Activated naive CD8-positive, alpha-beta T cell (primary cell): ENCODE data around the gene CRACR2B.

Experiments
- H3K27ac Mint-ChIP-seq: one replicate; pipeline ENCODE4 v1.8.0; 2021; ENCODE audit warnings: mixed read lengths
- H3K27me3 Mint-ChIP-seq: one replicate; pipeline ENCODE4 v1.8.0; 2021; ENCODE audit warnings: mixed read lengths
- H3K36me3 Mint-ChIP-seq: one replicate; pipeline ENCODE4 v1.8.0; 2021; ENCODE audit warnings: mixed read lengths
- H3K4me1 Mint-ChIP-seq: one replicate; pipeline ENCODE4 v1.8.0; 2021; ENCODE audit warnings: low read depth, mixed read lengths
- H3K4me3 Mint-ChIP-seq: one replicate; pipeline ENCODE4 v1.8.0; 2021; ENCODE audit warnings: mild to moderate bottlenecking, mixed read lengths
- H3K9me3 Mint-ChIP-seq: one replicate; pipeline ENCODE4 v1.8.0; 2021; ENCODE audit warnings: low read depth, mixed read lengths

CRACR2B gene

DNA sequence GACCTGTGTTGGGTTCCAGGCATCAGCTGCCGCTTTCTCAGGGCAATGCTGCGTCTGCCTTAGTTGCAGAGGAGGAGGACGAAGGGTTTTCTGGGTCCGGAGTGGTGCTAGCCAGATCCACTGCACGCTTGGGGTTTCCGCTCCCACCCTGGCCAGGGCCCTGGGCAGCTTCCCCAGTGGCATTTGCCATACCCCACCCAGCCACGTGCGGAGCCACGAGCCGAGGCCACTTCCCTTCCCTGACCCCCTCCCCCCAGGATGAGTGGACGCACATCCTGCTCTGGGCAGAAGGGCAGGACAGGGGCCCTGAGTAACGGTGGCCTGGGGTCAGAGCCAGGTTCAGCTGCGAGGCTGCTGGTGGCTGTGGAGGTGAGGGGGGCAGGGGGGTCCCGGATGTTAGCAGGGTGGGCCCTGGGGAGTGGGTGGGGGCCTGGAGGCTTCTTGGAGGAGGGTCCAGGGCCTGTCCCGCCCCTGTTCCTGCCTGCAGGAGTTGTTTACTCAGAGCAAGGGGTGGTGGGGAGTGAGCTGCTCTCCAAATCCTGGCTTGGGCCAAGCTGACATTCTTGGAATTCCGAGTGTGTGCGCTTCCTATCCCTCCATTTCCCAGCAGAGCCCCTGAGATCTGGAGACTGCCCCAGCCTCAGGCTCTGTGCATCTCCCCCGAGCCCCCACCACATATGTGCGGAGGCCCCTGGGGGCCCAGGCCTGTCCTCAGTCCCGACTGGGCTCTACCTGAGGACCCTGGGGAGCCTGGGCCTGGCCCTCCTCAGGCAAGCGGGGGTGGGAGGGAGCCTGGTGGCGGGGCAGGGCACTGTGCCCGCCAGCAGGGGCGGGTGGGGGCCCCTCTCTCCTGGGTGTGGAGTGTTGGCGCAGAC is 16.3 kb downstream of the CRACR2B start:
- no peaks in the 10 kb centered on the region for H3K9me3 Mint-ChIP-seq
- peak overlapping the region; percentile 77 for H3K4me3 Mint-ChIP-seq
- H3K36me3 Mint-ChIP-seq: no peaks in the 10 kb centered on the region
- H3K27me3 Mint-ChIP-seq: no peaks in the 10 kb centered on the region
- peaks cover 28% of the 10 kb centered on the region for H3K4me1 Mint-ChIP-seq
- H3K27ac Mint-ChIP-seq: no peak overlapping the region

- Mint-ChIP-seq H3K4me1 (peaks cover 28% of the 10 kb centered on the region), H3K27ac (no peak overlapping the region), H3K9me3 (no peaks in the 10 kb centered on the region), H3K27me3 (no peaks in the 10 kb centered on the region), H3K4me3 (peak overlapping the region; percentile 32), H3K36me3 (no peaks in the 10 kb centered on the region)
Measured at GRCh38 chr11:844693-845644, 17.2 kb downstream of the CRACR2B start.

DNA sequence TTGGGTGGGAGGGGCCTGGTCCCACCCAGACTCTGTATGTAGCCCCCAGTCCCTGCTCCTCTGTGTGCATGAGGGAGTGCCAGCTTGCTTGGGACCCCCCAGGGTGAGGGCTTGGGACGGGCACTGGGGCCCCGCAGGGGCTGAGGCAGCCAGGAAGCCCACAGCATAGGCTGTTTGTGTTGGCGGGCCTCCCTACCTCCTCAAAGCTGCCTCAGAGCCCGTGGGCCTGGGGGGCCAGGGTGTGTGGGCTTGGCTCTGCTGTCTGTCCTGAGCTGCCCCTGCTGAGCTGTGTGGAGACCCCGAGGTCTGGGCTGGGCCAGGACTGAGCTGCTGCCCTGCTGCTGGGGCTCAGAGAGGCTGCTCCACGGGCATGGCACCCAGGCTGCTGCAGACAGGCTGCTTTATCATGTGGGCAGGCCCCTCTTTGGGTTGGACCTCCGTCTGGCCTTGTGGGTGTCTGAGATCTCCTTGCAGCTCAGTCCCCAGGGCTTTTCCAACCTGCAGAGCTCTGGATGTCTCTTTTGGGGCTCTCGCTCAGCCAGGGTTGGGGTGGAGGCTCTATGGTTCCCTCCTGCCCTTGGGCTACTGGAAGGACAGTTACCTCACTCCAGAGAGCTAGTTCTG is 18.3 kb downstream of the CRACR2B start:
- Mint-ChIP-seq H3K4me3 (no peak overlapping the region), H3K4me1 (peaks cover 19% of the 10 kb centered on the region), H3K9me3 (no peaks in the 10 kb centered on the region), H3K27ac (no peak overlapping the region), H3K27me3 (no peaks in the 10 kb centered on the region), H3K36me3 (no peaks in the 10 kb centered on the region)

GRCh38 chr11:846496-847098 is 18.9 kb downstream of the CRACR2B start:
- no peaks in the 10 kb centered on the region for H3K27me3 Mint-ChIP-seq
- no peak overlapping the region for H3K27ac Mint-ChIP-seq
- peaks cover 16% of the 10 kb centered on the region for H3K4me1 Mint-ChIP-seq
- no peaks in the 10 kb centered on the region for H3K9me3 Mint-ChIP-seq
- H3K36me3 Mint-ChIP-seq: no peaks in the 10 kb centered on the region
- no peak overlapping the region for H3K4me3 Mint-ChIP-seq

DNA sequence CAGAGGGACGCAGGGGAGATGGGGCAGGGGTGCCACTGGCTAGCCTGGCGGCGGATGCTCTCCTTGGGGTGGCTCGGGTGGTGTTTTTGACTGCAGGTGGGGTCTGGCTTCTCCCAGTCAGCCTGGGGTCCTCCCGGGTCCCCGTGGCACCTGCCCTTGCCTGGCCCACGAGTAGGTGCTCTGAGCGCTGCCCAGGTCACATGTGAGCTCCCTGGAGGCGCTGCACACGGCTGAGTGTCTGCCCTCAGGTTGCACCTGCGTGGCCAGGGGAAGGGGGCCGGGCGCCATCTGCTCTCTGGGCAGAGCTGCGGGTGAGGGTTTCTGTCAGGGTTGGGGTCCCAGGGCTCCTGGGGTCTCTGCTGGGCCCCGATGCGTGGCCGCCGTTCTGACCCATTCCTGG is 20.2 kb downstream of the CRACR2B start:
- H3K36me3 Mint-ChIP-seq: no peaks in the 10 kb centered on the region
- peaks cover 16% of the 10 kb centered on the region for H3K4me1 Mint-ChIP-seq
- no peaks in the 10 kb centered on the region for H3K27me3 Mint-ChIP-seq
- H3K27ac Mint-ChIP-seq: no peak overlapping the region
- H3K4me3 Mint-ChIP-seq: no peak overlapping the region
- H3K9me3 Mint-ChIP-seq: no peaks in the 10 kb centered on the region

DNA sequence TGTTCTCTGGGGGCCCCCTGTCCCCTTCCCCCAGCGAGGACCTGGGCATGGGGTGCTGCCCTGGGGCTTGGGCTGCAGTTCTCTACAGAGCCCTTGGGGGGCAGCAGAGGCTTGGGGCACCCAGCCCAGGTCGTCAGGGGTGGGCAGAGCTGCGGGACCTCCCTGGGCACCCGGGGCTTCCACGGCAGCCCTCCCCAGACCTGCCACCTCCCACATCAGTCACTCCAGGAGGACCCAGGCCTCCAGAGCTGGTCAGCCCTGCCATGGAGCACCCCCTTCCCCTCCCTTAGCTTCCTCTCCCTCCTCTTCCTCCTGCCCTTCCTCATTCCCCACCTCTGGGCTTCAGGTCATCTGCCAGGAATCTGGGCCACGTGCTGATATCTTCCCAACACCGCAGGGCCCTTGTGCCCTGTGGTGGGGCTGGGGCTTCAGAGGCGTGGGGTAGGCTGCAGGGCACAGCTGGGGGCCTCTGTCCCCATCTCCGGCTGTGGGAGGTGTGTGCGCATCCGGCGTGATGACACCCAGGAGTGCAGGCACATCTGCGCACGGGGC is 20.7 kb downstream of the CRACR2B start:
- Mint-ChIP-seq H3K27me3 (no peaks in the 10 kb centered on the region), H3K4me3 (peak overlapping the region; percentile 49), H3K36me3 (no peaks in the 10 kb centered on the region), H3K9me3 (no peaks in the 10 kb centered on the region), H3K4me1 (peaks cover 15% of the 10 kb centered on the region), H3K27ac (no peak overlapping the region)

- Mint-ChIP-seq H3K27ac (no peak overlapping the region), H3K36me3 (no peaks in the 10 kb centered on the region), H3K27me3 (no peaks in the 10 kb centered on the region), H3K4me3 (peak overlapping the region; percentile 75), H3K9me3 (no peaks in the 10 kb centered on the region), H3K4me1 (peaks cover 10% of the 10 kb centered on the region)
Measured at GRCh38 chr11:849104-849824, 21.5 kb downstream of the CRACR2B start.

- H3K4me3 Mint-ChIP-seq: peak overlapping the region; percentile 62
- H3K9me3 Mint-ChIP-seq: no peaks in the 10 kb centered on the region
- no peak overlapping the region for H3K27ac Mint-ChIP-seq
- no peaks in the 10 kb centered on the region for H3K27me3 Mint-ChIP-seq
- peaks cover 6% of the 10 kb centered on the region for H3K4me1 Mint-ChIP-seq
- no peaks in the 10 kb centered on the region for H3K36me3 Mint-ChIP-seq
Measured at GRCh38 chr11:849951-850774, 22.4 kb downstream of the CRACR2B start.

DNA sequence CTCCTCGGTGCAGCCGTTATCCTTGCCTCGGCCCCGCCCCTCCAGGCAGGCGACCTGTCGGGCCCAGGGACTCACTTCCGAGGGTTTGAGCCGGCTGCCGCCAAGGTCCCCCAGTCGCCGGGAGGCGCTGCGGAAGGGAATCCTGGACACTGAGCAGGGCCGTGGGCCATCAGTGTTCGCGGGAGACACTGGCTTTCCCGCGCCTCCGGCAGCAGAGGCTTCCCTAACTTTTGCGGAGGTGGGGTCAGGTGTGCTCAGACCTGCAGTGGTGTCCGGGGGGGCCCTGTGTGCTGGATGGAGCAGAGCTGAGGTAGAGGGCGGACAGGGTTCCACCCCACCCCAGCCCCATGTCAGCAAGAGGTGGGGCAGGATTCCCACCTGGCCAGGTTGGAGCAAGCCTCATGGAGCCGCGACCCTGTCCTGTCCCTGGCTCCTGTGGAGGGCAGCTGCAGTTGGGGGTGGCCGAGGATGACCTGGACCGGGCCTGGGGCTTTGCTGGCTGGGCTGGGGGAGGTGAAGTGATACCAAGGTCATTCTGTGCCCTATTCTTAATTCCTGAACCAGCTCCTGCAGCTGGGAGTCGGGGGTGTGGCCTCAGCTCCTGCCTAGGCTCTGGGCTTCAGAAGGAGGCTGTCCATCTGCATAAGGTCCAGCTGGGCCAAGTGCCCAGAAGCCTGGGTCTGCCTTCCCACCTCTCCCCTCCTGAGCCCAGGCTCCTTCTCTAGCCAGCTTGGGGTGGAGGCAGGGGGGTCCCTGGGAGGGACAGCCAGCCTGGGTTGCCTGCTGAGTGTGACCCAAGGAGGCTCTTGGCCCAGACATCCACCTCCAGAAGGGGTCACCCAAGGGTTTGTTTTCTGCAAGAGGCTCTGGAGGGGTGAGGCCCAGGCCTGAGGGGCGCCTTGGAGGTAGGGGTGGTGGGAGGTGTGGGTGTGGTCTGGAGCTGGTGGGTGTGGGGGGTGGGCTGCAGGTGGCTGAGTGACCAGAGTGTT is 23.4 kb downstream of the CRACR2B start:
- no peaks in the 10 kb centered on the region for H3K27me3 Mint-ChIP-seq
- H3K9me3 Mint-ChIP-seq: no peaks in the 10 kb centered on the region
- H3K4me1 Mint-ChIP-seq: peaks cover 6% of the 10 kb centered on the region
- peak overlapping the region; percentile 10 for H3K4me3 Mint-ChIP-seq
- H3K27ac Mint-ChIP-seq: no peak overlapping the region
- H3K36me3 Mint-ChIP-seq: no peaks in the 10 kb centered on the region

DNA sequence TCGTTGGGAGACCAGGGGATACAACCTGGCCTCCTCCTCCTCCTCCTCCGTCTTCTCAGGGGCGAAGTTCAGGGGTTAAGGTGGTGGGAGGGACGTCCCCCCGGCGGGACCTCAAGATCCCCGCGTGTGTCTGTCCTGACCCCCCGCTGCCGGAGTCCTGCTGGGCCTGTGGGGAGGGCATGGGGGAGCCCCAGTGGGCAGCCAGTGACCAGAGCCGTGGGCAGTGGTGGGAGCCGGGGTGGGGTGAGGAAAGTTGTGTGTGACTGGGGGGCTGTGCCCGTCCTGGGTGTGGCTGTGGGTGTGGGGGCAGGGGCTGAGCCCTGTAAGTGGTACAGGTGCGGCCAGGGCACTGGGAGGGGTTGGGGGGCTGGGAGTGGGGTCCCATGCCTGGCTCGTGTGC is 25.0 kb downstream of the CRACR2B start:
- no peak overlapping the region for H3K27ac Mint-ChIP-seq

DNA sequence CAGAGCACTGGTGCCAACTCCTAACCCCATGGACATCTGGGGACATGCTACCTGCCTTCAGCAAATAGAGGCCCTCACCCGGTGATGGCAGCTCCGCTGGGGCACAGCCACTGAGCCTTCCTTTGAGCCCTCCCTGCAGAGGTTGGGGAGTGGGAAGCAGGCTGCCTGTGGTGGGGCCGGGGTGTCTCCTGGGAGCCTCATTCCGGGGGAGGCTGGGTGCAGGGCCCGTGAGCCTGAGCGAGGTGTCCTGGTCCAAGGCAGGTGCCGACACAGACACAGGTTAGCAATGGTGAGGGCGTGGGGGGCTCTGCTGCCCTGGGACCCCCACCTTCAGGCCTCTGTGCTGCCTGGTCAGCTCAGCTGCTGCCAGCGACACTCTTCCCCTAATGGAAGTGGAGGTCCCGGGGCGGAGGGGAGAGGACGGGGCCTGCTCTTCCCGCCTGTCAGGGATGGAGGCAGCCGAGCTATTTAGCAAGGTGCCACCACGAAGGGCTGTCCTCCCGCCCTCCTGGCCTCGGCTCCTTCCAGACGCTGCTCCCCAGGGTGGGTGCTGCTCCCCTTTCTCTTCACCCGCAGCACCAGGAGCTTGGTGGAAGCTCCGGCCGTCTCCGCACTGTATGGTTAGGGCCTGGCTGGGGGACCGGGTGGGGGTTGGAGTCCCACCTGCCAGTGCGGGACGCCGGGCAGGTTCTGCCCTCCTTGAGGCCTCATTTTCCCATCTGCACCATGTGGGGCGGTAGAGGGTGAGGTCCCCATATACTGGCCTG is 26.1 kb downstream of the CRACR2B start:
- Mint-ChIP-seq H3K27me3 (no peaks in the 10 kb centered on the region), H3K36me3 (no peaks in the 10 kb centered on the region), H3K4me1 (no peaks in the 10 kb centered on the region), H3K4me3 (no peak overlapping the region), H3K27ac (no peak overlapping the region), H3K9me3 (no peaks in the 10 kb centered on the region)

More for the DNA sequence above, 25.0 kb downstream of the CRACR2B start:
- Mint-ChIP-seq H3K4me1 (peaks cover 3% of the 10 kb centered on the region), H3K9me3 (no peaks in the 10 kb centered on the region), H3K27me3 (no peaks in the 10 kb centered on the region), H3K4me3 (no peak overlapping the region), H3K36me3 (no peaks in the 10 kb centered on the region)
